ENCODE measurements around the gene NCOA3.

The NCOA3 gene

DNA sequence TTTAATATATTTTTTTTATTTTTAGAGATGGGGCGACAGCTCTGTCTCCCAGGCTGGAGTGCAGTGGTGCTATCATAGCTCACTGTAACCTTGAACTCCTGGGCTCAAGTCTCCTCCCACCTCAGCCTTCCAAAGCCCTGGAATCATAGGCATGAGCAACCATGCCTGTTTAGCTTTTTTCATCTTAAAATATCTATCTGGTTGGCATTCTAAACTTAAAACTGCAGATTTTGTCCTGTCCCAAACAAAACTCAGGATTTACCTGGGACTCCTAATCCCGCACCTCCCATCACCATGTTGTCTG, 158.9 kb downstream of the NCOA3 start:
- DNase-seq (ENCODE audit: extremely low spot score), result no peak
- ChIA-PET POLR2A (no interaction called here), CTCF (no interaction called here)
- TF ChIP-seq FOXM1 (IDR thresholded peaks at IDR 0.05; ENCODE audit: borderline replicate concordance) (no peak), ARNT (IDR thresholded peaks at IDR 0.05) (no peak), ELF4 (IDR thresholded peaks at IDR 0.05) (no peak), SUZ12 (IDR thresholded peaks at IDR 0.05) (no peak), SP1 (IDR thresholded peaks at IDR 0.05) (no peak), TARDBP (IDR thresholded peaks at IDR 0.05) (no peak), ZNF384 (IDR thresholded peaks at IDR 0.05) (no peak), LEF1 (IDR thresholded peaks at IDR 0.05; ENCODE audit: borderline replicate concordance) (no peak), FOXK2 (IDR thresholded peaks at IDR 0.05) (no peak), L3MBTL2 (conservative IDR thresholded peaks at IDR 0.05) (no peak), NFRKB (IDR thresholded peaks at IDR 0.05) (no peak), HDGF (IDR thresholded peaks at IDR 0.05; ENCODE audit: borderline replicate concordance) (no peak), CTBP1 (IDR thresholded peaks at IDR 0.05; ENCODE audit: borderline replicate concordance) (no peak), FOXA1 (IDR thresholded peaks at IDR 0.05) (no peak), BHLHE40 (IDR thresholded peaks at IDR 0.05; ENCODE audit: borderline replicate concordance) (no peak)
- TF ChIP-seq, protein P1, sequence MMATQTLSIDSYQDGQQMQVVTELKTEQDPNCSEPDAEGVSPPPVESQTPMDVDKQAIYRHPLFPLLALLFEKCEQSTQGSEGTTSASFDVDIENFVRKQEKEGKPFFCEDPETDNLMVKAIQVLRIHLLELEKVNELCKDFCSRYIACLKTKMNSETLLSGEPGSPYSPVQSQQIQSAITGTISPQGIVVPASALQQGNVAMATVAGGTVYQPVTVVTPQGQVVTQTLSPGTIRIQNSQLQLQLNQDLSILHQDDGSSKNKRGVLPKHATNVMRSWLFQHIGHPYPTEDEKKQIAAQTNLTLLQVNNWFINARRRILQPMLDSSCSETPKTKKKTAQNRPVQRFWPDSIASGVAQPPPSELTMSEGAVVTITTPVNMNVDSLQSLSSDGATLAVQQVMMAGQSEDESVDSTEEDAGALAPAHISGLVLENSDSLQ (IDR thresholded peaks at IDR 0.05), result no peak

DNA sequence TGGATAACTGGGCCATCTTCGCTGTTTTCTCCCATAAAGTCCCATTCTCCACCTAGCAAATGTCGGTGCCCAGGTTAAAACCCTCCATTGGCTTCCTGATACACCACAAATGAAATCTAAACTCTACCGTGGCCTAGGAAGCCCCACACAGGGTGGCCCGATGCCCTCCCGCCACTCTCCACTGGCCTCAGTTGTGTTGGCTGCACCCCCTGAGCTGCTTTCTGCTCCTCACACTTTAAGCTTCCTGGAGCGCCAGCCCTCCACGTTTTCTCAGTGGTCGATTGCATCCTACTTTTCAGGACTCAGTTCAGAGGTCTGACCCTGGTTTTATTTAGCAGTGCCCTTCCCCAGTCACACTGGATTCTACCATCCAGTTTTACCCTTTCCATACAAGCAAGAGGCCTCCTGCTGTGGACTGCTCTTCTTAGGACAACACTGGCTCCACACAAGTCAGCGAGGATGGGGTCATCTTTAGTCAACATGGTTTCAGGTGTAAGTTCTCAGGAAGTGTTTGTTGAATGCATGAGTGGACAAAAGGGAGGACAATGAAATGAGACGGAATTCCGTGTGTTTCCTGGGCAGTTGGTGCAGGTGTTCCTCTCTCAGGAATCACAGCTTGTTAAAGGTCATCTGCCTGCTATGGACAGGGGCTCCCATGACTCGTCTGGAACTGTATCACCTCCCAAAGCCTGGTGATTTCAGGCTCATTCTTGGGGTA, 159.5 kb downstream of the NCOA3 start:
- ChIA-PET POLR2A (no interaction called here), CTCF (interaction anchor here (1.0 kb wide), 1 partner anchor 959 kb away, joined by 3 read pairs; no protein-coding TSS in a partner anchor)
- no peak for DNase-seq (ENCODE audit: extremely low spot score)
- TF ChIP-seq ZNF384 (IDR thresholded peaks at IDR 0.05), result no peak
- TF ChIP-seq HDGF (IDR thresholded peaks at IDR 0.05; ENCODE audit: borderline replicate concordance), result no peak
- no peak for TF ChIP-seq ELF4 (IDR thresholded peaks at IDR 0.05)
- no peak for TF ChIP-seq FOXK2 (IDR thresholded peaks at IDR 0.05)
- no peak for TF ChIP-seq ARNT (IDR thresholded peaks at IDR 0.05)
- TF ChIP-seq CTBP1 (IDR thresholded peaks at IDR 0.05; ENCODE audit: borderline replicate concordance), result no peak
- no peak for TF ChIP-seq SUZ12 (IDR thresholded peaks at IDR 0.05)
- no peak for TF ChIP-seq BHLHE40 (IDR thresholded peaks at IDR 0.05; ENCODE audit: borderline replicate concordance)
- TF ChIP-seq TARDBP (IDR thresholded peaks at IDR 0.05), result no peak
- TF ChIP-seq FOXA1 (IDR thresholded peaks at IDR 0.05), result no peak
- TF ChIP-seq FOXM1 (IDR thresholded peaks at IDR 0.05; ENCODE audit: borderline replicate concordance), result no peak
- TF ChIP-seq NFRKB (IDR thresholded peaks at IDR 0.05), result no peak
- no peak for TF ChIP-seq SP1 (IDR thresholded peaks at IDR 0.05)
- TF ChIP-seq, protein P1 (IDR thresholded peaks at IDR 0.05), result no peak

DNA sequence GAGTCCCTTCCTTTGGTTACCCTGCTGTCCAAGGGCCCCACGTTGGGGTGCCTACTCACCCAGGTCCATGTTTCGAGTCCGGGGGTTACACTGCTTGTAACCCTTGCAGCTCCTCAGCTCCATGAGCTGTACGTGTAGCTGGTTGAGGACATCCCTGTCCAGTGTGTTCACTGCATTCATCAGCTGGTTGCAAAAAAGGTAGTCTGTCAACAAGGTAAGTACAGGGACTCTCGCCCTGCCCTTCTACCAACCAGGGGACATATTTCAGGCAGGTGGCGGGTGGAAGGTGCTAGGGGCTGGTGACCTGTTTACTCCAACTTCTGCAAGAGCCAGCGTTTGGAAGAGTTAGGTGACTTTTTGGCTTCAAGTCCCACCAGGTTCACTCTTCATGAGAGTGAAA, 160.0 kb downstream of the NCOA3 start:
- CTCF ChIA-PET, result interaction anchor here (1.0 kb wide), 1 partner anchor 959 kb away, joined by 3 read pairs; no protein-coding TSS in a partner anchor
- POLR2A ChIA-PET, result no interaction called here
- no peak for TF ChIP-seq CTBP1 (IDR thresholded peaks at IDR 0.05; ENCODE audit: borderline replicate concordance)
- TF ChIP-seq L3MBTL2 (conservative IDR thresholded peaks at IDR 0.05), result no peak
- TF ChIP-seq LEF1 (IDR thresholded peaks at IDR 0.05; ENCODE audit: borderline replicate concordance), result no peak
- no peak for TF ChIP-seq SP1 (IDR thresholded peaks at IDR 0.05)
- no peak for TF ChIP-seq FOXM1 (IDR thresholded peaks at IDR 0.05; ENCODE audit: borderline replicate concordance)
- no peak for TF ChIP-seq FOXK2 (IDR thresholded peaks at IDR 0.05)
- TF ChIP-seq ARNT (IDR thresholded peaks at IDR 0.05), result no peak
- TF ChIP-seq FOXA1 (IDR thresholded peaks at IDR 0.05), result no peak
- no peak for TF ChIP-seq ZNF384 (IDR thresholded peaks at IDR 0.05)
- TF ChIP-seq BHLHE40 (IDR thresholded peaks at IDR 0.05; ENCODE audit: borderline replicate concordance), result no peak
- TF ChIP-seq, protein P1 (IDR thresholded peaks at IDR 0.05), result no peak
- no peak for TF ChIP-seq SUZ12 (IDR thresholded peaks at IDR 0.05)
- TF ChIP-seq NFRKB (IDR thresholded peaks at IDR 0.05), result no peak
- TF ChIP-seq TARDBP (IDR thresholded peaks at IDR 0.05), result no peak
- no peak for TF ChIP-seq ELF4 (IDR thresholded peaks at IDR 0.05)
- TF ChIP-seq HDGF (IDR thresholded peaks at IDR 0.05; ENCODE audit: borderline replicate concordance), result no peak
- DNase-seq (ENCODE audit: extremely low spot score), result no peak

DNA sequence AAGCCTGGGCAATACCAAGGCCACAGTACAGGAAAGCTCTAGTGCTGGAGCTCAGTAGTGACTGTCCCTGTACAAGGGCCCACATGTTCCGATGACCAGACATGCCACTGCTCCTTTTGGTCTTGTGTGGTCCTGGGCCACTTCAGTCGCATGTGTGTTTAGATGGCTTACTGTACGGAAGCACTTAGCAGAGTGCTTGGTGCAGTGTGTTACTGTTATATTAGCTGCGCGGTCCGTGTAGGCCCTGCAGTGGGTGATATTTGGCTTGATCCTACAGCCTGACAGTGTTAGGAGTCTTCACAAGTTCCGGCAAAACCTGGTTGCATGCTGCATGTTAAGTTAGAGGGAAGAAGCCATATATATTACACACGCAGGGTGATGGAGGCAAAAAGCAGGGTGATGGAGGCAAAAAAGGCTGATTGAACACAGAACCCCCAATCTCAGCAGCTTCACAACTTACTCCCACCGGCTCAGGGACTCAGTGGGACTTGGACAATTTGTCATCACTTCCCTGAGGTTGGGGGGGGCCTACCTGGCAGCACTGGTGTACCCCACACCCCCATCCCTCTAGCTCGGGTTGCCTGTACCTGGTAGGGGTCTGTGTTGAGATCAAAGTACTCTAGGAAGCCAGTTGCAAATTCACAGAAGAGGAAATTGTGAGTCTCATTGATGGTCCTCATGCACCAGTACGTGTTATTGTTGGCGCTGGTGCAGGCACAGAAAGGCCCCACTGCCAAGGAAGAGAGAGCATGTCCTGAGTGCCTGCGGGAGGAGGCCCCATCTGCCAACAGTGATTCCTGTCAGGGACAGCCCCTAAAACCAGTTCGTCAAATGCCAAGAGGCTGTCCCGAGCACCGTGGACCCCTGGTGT, 161.0 kb downstream of the NCOA3 start:
- no peak for DNase-seq (ENCODE audit: extremely low spot score)
- TF ChIP-seq LEF1 (IDR thresholded peaks at IDR 0.05; ENCODE audit: borderline replicate concordance) (no peak), ELF4 (IDR thresholded peaks at IDR 0.05) (no peak), FOXA1 (IDR thresholded peaks at IDR 0.05) (no peak), TARDBP (IDR thresholded peaks at IDR 0.05) (no peak), NFRKB (IDR thresholded peaks at IDR 0.05) (no peak), CTBP1 (IDR thresholded peaks at IDR 0.05; ENCODE audit: borderline replicate concordance) (no peak), ZNF384 (IDR thresholded peaks at IDR 0.05) (no peak), BHLHE40 (IDR thresholded peaks at IDR 0.05; ENCODE audit: borderline replicate concordance) (no peak), ARNT (IDR thresholded peaks at IDR 0.05) (no peak), FOXM1 (IDR thresholded peaks at IDR 0.05; ENCODE audit: borderline replicate concordance) (no peak), SP1 (IDR thresholded peaks at IDR 0.05) (no peak), SUZ12 (IDR thresholded peaks at IDR 0.05) (no peak), HDGF (IDR thresholded peaks at IDR 0.05; ENCODE audit: borderline replicate concordance) (no peak), L3MBTL2 (conservative IDR thresholded peaks at IDR 0.05) (no peak), FOXK2 (IDR thresholded peaks at IDR 0.05) (no peak)
- TF ChIP-seq, protein P1 (IDR thresholded peaks at IDR 0.05), result no peak
- ChIA-PET CTCF (interaction anchor here (1.0 kb wide), 1 partner anchor 958 kb away, joined by 3 read pairs; no protein-coding TSS in a partner anchor), POLR2A (no interaction called here)
